ENCODE data around the gene HMSD.
"Not testable (repeated sequence)": the region's sequence is repeated elsewhere in the genome, so short reads cannot be mapped to it uniquely, and the experiment has no call there.

The HMSD gene, protein sequence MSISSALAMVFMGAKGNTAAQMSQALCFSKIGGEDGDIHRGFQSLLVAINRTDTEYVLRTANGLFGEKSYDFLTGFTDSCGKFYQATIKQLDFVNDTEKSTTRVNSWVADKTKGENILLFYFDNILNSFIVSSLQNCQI

GRCh38 chr18:63949068-63949737 is at the start of gene HMSD:
Gene HMSD, plus strand, starts transcription at chr18:63949301. Its CDS starts 4,155 bp downstream, at chr18:63953456.
- peak; percentile 98 for DNase-seq

DNA sequence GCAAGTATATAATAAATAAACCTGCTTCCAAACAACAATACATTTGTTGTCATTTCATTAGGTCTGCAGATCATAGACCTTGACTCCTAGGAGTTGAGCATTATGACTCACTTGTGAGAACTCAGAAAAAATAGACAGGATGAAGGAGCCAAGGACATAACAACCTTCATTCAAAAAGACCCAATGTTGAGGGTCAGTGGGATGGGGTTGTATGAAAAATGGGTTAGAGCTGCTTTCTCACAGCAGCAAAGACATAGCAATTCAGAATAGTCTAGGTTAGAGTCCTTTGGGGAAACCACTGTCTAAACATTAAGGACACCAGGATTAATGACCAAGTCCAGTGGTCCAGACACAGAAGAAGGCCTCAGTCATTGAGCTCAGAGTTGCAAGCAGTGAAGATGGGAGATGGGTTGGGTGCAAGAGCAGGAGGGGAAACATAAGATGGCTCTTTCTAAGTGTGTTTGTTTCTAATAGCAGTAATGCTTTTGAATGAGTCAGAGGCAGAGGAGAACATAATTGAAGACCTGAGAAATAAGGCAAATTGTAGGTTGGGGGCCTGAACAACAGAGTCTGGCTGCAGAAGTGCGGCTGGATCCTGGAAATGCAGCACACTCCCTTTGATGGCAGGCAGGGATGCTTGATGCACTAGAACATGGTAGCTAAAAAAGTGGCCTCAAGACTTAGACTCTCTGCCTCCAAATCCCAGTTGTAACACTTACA is 45.1 kb upstream of the HMSD start:
- DNase-seq: no peak

DNA sequence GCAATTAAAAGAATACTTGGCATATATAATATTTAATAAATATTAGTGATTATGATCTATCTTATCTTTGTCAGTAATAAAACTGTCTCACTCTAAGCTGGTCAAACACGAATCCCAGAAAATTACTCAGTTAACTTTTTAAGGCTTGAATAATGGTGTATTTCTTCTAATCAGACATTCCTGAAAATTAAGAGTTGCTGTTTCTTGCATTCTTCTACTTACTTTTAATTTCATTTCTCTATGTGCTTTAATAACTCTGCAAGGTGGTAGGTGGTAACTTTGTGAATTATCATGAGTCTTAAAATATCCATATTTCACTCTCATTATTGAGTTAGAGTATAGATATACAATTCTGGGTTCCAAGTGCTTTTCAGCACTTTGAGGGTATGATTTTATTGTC is 44.4 kb upstream of the HMSD start:
- no peak for DNase-seq

DNA sequence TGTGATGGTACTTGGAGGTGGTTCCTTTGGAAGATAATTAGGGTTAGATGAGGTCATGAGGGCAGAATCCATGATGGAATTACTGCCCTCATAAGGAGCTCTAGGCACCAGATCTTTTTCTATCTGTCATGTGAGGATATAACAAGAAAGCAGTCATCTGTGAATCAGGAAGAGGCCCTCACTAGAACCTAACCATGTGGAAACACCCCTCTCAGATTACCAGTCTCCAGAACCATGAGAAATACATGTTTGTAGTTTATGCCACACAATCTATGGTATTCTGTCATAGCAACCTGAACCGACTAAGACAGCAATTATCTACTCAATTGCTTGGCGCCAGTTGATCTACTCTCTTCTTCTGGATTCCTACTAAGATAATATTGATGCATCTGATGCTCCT is 43.7 kb upstream of the HMSD start:
- no peak for DNase-seq

DNA sequence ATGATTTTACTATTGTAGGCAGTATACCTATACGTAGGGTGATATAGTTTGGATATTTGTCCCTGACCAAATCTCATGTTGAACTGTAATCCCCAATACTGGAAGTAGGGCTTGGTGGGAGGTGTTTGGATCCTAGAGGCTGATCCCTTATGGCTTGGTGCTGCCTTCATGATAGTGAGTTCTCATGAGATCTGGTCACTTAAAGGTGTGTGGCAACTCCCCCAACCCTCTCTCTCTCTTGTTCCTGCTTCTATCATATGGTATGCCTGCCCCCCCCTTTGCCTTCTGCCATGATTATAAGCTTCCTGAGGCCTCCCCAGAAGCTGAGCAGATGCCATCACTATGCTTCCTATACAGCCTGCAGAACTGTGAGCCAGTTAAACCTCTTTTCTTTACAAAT is 43.0 kb upstream of the HMSD start:
- no peak for DNase-seq

DNA sequence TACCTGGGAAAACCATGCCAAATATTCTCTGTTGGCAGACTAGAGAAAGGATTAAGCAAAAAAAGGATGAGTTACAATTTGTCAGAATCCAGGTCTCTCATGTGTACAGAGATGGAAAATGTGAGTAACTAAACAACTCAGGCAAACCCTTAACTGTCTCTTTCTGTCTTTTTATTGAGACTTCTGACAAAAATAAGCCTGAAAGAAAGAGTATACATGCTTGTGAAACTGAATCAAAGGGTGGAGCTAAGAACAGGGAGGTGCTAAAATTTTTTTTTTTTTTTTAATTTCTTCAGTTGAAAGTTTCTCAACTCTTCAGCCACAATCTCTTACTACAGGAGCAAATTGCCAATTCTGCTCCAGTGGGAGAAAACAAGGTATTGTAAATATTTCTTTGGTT is 41.4 kb upstream of the HMSD start, which contains the start of gene SERPINB10:
TSS of gene SERPINB10 (plus strand) at position 295 of the 400 bp plus-strand sequence. CDS start 7,553 bp downstream, outside the sequence.
- no peak for DNase-seq

DNA sequence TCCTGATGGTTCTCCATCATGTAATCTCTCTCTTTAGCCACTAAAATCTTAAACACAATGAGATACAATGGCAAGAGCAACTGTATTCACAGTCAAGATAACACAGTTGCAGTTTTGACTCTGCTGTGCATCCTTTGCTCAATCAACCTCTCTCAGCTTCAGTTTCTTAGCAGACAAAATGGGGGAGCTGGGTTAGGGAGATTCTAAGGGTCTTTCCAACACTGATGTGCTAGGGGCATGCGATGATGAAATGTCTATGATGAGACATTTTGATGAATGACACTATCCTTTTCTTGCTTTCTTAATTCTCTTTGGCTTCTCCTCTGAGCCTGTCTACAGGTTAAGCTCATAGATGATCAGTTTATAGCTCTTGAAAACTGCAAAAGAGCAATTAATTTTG is 40.2 kb upstream of the HMSD start:
- no peak for DNase-seq

- no peak for DNase-seq
These were observed 39.2 kb upstream of the HMSD start for GRCh38 chr18:63909870-63910269.

- DNase-seq: no peak
These were observed 31.3 kb upstream of the HMSD start for GRCh38 chr18:63917817-63918216.

- no peak for DNase-seq
These were observed 27.1 kb upstream of the HMSD start for GRCh38 chr18:63922049-63922448.

GRCh38 chr18:63924551-63924950 is 24.6 kb upstream of the HMSD start:
- no peak for DNase-seq

- no peak for DNase-seq
These were observed 20.8 kb upstream of the HMSD start for GRCh38 chr18:63928331-63928730.

- not testable (repeated sequence) for DNase-seq
These were observed 19.7 kb upstream of the HMSD start for GRCh38 chr18:63929369-63929768.

DNA sequence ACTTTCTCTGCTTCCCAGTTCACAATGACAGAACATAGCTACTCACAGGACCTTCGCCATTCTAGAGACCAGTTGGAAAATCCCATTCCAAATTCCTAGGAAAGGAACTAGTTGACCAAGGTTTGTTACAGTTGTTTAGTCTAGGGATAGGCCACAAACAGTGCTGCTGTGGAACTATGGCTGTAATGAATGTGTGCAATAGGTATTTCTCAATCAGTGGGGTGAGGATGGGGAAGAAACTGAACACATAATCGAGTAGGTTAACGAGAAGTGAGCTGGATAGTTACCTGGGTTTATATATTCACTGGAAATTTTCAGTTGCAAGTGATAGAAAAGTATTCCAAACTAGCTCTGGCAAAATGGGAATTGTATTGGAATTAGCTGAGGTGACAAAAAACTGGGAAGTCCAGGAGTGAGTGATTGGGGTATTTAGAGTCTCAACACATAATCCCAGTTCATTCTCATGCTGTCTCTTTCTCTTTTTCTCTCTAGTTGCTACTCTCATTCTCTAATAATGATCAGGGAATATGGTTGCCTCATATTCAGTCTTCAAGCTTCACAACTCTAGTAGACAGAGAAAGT is 18.2 kb upstream of the HMSD start:
- no peak for DNase-seq

- DNase-seq: peak; percentile 96
These were observed 12.8 kb upstream of the HMSD start for GRCh38 chr18:63936156-63936931.

- no peak for DNase-seq
These were observed 12.1 kb upstream of the HMSD start for GRCh38 chr18:63936932-63937393.

DNA sequence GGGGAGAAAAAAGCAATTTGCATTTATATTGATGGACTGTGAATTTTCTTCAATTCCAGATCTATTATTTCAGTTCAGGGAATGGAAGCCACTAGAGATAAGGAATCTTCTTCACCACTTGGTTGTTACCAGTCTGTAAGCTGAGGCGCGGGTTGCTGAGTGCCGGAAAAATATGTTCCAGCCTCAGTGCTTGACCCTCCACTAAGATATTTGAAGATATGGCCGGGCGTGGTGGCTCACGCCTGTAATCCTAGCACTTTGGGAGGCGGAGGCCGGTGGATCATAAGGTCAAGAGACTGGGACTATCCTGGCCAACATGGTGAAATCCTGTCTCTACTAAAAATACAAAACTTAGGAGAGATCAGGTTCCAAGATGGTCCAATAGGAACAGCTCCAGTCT is 9.1 kb upstream of the HMSD start:
- no peak for DNase-seq

DNA sequence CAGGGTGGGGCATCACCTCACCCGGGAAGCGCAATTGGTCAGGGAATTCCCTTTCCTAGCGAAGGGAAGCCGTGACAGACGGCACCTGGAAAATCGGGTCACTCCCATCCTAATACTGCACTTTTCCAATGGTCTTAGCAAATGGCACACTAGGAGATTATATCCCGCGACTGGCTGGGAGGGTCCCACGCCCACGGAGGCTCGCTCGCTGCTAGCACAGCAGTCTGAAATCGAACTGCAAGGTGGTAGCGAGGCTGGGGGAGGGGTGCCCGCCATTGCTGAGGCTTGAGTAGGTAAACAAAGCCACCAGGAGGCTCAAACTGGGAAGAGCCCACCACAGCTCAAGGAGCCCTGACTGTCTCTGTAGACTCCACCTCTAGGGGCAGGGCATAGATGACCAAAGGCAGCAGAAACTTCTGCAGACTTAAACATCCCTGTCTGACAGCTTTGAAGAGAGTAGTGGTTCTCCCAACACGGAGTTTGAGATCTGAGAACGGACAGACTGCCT is 8.5 kb upstream of the HMSD start:
- not testable (repeated sequence) for DNase-seq

DNA sequence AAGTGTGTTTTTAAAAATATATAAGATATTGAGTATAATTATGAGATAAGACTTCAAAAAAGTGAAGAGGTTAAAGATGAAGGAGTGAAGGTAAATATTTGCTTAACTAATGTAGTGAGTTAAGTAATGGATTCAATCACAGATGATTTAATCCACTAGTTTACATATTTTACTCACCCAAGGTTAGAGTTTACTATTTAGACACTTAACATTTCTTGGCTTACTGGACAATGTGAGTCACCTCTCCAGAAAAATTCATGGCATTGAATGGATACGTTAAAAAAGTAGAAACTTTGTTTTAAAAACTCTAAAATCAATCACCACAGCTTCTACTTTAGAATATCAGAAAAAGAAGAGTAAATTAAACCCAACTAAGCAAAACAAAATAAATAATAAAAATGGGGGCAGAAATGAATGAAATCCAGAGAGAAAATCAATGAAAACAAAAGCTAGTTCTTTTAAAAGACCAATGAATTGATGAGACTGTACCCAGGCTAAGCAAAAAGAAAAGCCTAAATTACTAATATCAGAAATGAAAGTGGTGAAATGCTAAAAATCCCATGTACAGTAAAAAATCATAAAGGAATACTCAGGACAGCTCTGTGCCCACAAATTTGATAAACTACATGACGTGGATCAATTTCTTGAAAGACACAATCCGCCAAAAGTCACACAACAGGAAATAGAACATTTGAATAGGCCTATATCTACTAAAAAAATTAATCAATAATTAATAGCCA is 1.9 kb upstream of the HMSD start:
- DNase-seq: no peak

- DNase-seq: no peak
These were observed 2.2 kb downstream of the HMSD start for GRCh38 chr18:63951302-63951705.

DNA sequence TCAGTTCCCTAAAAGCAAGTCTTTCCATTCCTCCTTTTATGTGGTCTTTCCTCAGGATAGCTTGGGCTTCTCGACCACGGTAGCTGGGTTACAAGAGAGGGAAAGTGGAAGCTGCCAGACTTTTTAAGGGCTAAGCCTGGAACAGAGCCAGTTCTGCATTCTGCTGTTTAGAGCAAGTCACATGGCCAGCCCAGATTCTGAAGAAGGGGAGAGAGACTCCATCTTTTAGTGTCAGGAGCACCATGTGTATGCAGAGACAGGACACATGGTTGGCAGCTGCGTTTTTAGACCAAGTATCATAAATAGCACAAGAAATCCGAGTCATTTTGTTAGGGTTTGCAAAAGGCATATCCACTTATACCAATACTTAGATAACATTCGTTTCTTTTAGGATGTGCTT is 4.7 kb downstream of the HMSD start:
- DNase-seq: no peak

- no peak for DNase-seq
These were observed 7.7 kb downstream of the HMSD start for GRCh38 chr18:63956755-63957154.
